ENCODE results near the gene VPREB1.
"Not testable (repeated sequence)": the region's sequence is repeated elsewhere in the genome, so short reads cannot be mapped to it uniquely, and the experiment has no call there.

DNA sequence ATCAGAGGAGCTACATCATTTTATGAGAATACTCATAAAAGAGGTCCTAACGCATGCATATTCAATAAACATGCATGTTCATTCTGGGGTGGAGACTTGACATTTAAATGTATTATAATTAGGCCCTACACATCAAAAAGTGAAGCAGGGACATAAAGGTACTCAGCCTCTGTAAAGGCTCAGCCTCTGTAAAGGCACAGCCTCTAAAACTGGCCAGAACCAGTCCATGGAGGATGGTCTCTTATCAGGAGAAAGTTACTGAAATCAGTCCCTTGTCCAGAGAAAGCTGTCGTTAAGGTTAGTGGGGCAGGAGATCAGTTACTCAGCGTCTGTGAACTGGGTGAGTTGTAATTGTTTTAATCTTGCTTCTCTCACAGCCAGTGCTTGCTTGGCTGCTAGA is 19.2 kb downstream of the VPREB1 start:
- TF ChIP-seq, protein P1, sequence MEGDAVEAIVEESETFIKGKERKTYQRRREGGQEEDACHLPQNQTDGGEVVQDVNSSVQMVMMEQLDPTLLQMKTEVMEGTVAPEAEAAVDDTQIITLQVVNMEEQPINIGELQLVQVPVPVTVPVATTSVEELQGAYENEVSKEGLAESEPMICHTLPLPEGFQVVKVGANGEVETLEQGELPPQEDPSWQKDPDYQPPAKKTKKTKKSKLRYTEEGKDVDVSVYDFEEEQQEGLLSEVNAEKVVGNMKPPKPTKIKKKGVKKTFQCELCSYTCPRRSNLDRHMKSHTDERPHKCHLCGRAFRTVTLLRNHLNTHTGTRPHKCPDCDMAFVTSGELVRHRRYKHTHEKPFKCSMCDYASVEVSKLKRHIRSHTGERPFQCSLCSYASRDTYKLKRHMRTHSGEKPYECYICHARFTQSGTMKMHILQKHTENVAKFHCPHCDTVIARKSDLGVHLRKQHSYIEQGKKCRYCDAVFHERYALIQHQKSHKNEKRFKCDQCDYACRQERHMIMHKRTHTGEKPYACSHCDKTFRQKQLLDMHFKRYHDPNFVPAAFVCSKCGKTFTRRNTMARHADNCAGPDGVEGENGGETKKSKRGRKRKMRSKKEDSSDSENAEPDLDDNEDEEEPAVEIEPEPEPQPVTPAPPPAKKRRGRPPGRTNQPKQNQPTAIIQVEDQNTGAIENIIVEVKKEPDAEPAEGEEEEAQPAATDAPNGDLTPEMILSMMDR (conservative IDR thresholded peaks at IDR 0.05; ENCODE audit: low read depth, low read length): not testable (repeated sequence)
- TF ChIP-seq POLR2A (IDR thresholded peaks at IDR 0.05; ENCODE audit: low read depth, low read length); RAD21 (IDR thresholded peaks at IDR 0.05; ENCODE audit: low read length); MAFK (IDR thresholded peaks at IDR 0.05; ENCODE audit: low read depth, low read length); NFE2L2 (IDR thresholded peaks at IDR 0.05; ENCODE audit: low read depth, low read length): not testable (repeated sequence)
- TF ChIP-seq, protein P2, sequence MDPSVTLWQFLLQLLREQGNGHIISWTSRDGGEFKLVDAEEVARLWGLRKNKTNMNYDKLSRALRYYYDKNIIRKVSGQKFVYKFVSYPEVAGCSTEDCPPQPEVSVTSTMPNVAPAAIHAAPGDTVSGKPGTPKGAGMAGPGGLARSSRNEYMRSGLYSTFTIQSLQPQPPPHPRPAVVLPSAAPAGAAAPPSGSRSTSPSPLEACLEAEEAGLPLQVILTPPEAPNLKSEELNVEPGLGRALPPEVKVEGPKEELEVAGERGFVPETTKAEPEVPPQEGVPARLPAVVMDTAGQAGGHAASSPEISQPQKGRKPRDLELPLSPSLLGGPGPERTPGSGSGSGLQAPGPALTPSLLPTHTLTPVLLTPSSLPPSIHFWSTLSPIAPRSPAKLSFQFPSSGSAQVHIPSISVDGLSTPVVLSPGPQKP (IDR thresholded peaks at IDR 0.05; ENCODE audit: borderline replicate concordance, low read depth, low read length): not testable (repeated sequence)
